AG04449 (cell line): Measurements from ENCODE around the gene THAP3.

Experiments used
- CTCF ChIA-PET: fragments of 350-600 bp; formaldehyde crosslinking; extraction: SDS; loops from one replicate; lab custom pipeline; 2021; ENCODE audit warnings: antibody characterized with exemption; lab: Yijun Ruan, JAX
- POLR2A ChIA-PET: fragments of 400-600, 350-600 bp; formaldehyde crosslinking; extraction: SDS; loops from one replicate; lab custom pipeline; 2020; ENCODE audit warnings: antibody characterized with exemption, inconsistent platforms; lab: Yijun Ruan, JAX
- DNase-seq: peaks from one replicate; pipeline ENCODE4 v3.0.0-alpha.2; 2010; ENCODE audit warnings: low read depth, low spot score
- H3K4me3 ChIP-seq: 2 replicates; pipeline ENCODE4 v1.5.1; 2011; ENCODE audit warnings: low read depth, mild to moderate bottlenecking, control low read depth, low read length
- CTCF ChIP-seq: IDR thresholded peaks from one replicate; pipeline ENCODE4 v1.5.1; 2011; ENCODE audit warnings: mild to moderate bottlenecking, moderate library complexity, low read length, control low read depth, inconsistent platforms; ENCODE audit not compliant: insufficient read depth; ENCODE audit errors: missing control alignments

Gene THAP3

GRCh38 chr1:6590046-6590445, 34.6 kb upstream of the THAP3 start:
- DNase-seq = no peak
- POLR2A ChIA-PET = interaction anchor here (0.7 to 1.2 kb wide), 2 partner anchors 8 to 10 kb away, joined by 3 to 6 read pairs; no protein-coding TSS in a partner anchor
- CTCF ChIA-PET = interaction anchor here (0.9 to 1.4 kb wide), 2 partner anchors 14 to 36 kb away, joined by 3 read pairs; partner anchors contain the start of gene NOL9
- TF ChIP-seq CTCF = no peak
- no peak overlapping the region for H3K4me3 ChIP-seq

- no peak for DNase-seq
- H3K4me3 ChIP-seq = no peak overlapping the region
- POLR2A ChIA-PET = interaction anchor here (4.5 kb wide), 1 partner anchor 12 kb away, joined by 17 read pairs; the partner anchor contains the start of gene KLHL21
- CTCF ChIA-PET = interaction anchor here (1.2 kb wide), 1 partner anchor 37 kb away, joined by 6 read pairs; the partner anchor contains the start of genes NOL9 and TAS1R1
- no peak for TF ChIP-seq CTCF
Measured at GRCh38 chr1:6591222-6591621, 33.4 kb upstream of the THAP3 start.

- POLR2A ChIA-PET = interaction anchor here (4.5 kb wide), 1 partner anchor 11 kb away, joined by 17 read pairs; the partner anchor contains the start of gene KLHL21
- DNase-seq = no peak
- no peak overlapping the region for H3K4me3 ChIP-seq
- no peak for TF ChIP-seq CTCF
- CTCF ChIA-PET = interaction anchor here (1.2 kb wide), 1 partner anchor 37 kb away, joined by 6 read pairs; the partner anchor contains the start of genes NOL9 and TAS1R1
Measured at GRCh38 chr1:6591644-6592043, 33.0 kb upstream of the THAP3 start.

- POLR2A ChIA-PET = interaction anchor here (4.5 kb wide), 1 partner anchor 10 kb away, joined by 17 read pairs; the partner anchor contains the start of gene KLHL21
- CTCF ChIA-PET = interaction anchor here (1.3 to 1.5 kb wide), 2 partner anchors 8 to 106 kb away, joined by 3 to 4 read pairs; no protein-coding TSS in a partner anchor
- no peak overlapping the region for H3K4me3 ChIP-seq
- no peak for TF ChIP-seq CTCF
- no peak for DNase-seq
Measured at GRCh38 chr1:6592441-6592840, 32.2 kb upstream of the THAP3 start.

- DNase-seq = no peak
- no peak for TF ChIP-seq CTCF
- ChIA-PET CTCF (interaction anchor here (1.3 to 1.5 kb wide), 2 partner anchors 9 to 107 kb away, joined by 3 to 4 read pairs; no protein-coding TSS in a partner anchor), POLR2A (interaction anchor here (4.5 kb wide), 1 partner anchor 10 kb away, joined by 17 read pairs; the partner anchor contains the start of gene KLHL21)
- no peak overlapping the region for H3K4me3 ChIP-seq
Measured at GRCh38 chr1:6592865-6593593, 31.6 kb upstream of the THAP3 start.

GRCh38 chr1:6593810-6594209, 30.9 kb upstream of the THAP3 start:
- no peak overlapping the region for H3K4me3 ChIP-seq
- ChIA-PET CTCF (no interaction called here), POLR2A (interaction anchor here (4.5 kb wide), 1 partner anchor 9 kb away, joined by 17 read pairs; the partner anchor contains the start of gene KLHL21)
- DNase-seq = no peak
- no peak for TF ChIP-seq CTCF
